Fibroblast of pulmonary artery (primary cell): ENCODE data around the gene PNKP.
"Not testable (repeated sequence)": the region's sequence is repeated elsewhere in the genome, so short reads cannot be mapped to it uniquely, and the experiment has no call there.

ENCODE experiments used
- DNase-seq: peaks from one replicate; pipeline ENCODE4 v3.0.0-alpha.2; 2010; ENCODE audit warnings: low read depth
- H3K4me3 ChIP-seq: replicated peaks from 2 replicates; pipeline ENCODE4 v1.5.1; 2011; ENCODE audit warnings: low read depth, mild to moderate bottlenecking, control low read depth, low read length, moderate library complexity
- TF ChIP-seq, protein P1 (sequence below): IDR thresholded peaks from 2 replicates; pipeline ENCODE4 v1.5.1; 2011; ENCODE audit warnings: mild to moderate bottlenecking, control low read depth, low read length, inconsistent platforms; ENCODE audit errors: missing control alignments

Gene PNKP

GRCh38 chr19:49829200-49829599 lies 38.2 kb downstream of the PNKP start:
- no peak overlapping the region for H3K4me3 ChIP-seq
- no peak for DNase-seq
- TF ChIP-seq, protein P1, sequence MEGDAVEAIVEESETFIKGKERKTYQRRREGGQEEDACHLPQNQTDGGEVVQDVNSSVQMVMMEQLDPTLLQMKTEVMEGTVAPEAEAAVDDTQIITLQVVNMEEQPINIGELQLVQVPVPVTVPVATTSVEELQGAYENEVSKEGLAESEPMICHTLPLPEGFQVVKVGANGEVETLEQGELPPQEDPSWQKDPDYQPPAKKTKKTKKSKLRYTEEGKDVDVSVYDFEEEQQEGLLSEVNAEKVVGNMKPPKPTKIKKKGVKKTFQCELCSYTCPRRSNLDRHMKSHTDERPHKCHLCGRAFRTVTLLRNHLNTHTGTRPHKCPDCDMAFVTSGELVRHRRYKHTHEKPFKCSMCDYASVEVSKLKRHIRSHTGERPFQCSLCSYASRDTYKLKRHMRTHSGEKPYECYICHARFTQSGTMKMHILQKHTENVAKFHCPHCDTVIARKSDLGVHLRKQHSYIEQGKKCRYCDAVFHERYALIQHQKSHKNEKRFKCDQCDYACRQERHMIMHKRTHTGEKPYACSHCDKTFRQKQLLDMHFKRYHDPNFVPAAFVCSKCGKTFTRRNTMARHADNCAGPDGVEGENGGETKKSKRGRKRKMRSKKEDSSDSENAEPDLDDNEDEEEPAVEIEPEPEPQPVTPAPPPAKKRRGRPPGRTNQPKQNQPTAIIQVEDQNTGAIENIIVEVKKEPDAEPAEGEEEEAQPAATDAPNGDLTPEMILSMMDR: no peak

- no peak for DNase-seq
- no peak overlapping the region for H3K4me3 ChIP-seq
- TF ChIP-seq, protein P1: no peak
Measured at GRCh38 chr19:49827034-49827433, 40.3 kb downstream of the PNKP start.

- TF ChIP-seq, protein P1: no peak
- no peak for DNase-seq
- H3K4me3 ChIP-seq: no peak overlapping the region
Measured at GRCh38 chr19:49824662-49825061, 42.7 kb downstream of the PNKP start.

DNA sequence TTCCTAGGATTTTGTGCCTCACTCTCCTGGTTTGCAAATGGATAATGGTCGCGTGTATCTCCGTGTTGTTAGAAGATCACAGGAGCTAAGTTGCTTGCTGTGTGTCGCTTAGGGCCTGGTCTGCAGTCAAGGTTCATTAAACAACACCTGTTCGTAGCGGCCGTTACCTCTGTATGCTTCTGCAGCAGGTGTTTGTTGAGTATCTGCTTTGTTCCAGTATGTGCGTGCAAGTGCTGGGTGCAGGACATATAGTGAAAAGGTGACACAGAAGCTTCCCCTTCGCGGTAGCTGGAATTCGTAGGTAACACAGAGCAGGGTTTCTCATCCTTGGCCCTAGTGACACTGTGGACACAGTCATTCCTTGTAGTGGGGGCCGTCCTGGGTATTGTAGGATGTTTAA lies 43.9 kb downstream of the PNKP start:
- TF ChIP-seq, protein P1: no peak
- DNase-seq: no peak
- H3K4me3 ChIP-seq: no peak overlapping the region

DNA sequence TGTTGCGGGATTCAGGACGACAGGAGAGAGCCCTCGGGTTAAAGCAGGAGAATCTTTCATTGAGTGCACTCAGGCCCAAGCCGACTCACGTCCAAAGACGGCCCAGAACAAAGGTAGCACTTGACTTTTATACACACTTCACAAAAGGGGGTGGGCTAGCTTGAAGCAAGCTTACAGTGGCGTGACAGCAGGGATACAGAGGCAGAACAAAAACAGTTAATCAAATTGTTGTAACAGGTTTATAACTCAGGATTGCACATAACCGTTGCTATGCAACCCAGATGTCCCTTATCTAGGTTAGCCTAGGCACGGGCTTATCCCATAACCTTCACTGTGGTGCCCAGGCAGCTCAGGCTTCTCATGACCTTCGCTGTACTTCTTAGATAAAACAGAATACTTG lies 47.3 kb downstream of the PNKP start:
- TF ChIP-seq, protein P1: no peak
- DNase-seq: peak; percentile 67
- H3K4me3 ChIP-seq: no peak overlapping the region

DNA sequence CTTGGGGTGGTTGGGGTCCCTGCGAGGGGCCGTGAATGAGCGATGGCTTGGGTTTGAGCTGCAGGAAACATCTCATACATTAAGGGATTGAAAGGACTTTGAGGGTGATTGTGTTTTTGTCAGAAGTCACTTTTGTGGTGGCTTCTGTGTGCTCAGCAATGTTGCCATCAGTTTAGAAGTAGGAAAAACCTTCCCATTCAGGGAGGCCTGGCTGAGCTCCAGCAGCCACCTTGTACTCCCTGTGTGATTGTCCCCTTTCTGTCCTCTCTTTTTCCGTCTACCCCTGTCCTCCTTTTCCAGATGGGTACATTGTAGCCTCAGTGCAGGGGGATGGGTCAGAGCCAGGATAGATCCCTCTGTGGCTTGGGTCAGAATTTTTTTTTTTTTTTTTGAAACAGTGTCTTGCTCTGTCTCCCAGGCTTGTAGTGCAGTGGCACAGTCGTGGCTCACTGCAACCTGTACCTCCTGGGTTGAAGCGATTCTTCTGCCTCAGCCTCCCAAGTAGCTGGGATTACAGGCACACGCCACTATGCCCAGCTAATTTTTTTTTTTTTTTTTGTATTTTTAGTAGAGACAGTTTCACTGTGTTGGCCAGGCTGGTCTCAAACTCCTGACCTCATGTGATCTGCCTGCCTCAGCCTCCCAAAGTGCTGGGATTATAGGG lies 47.8 kb downstream of the PNKP start:
- not testable (repeated sequence) for DNase-seq
- peak overlapping the region; percentile 99 for H3K4me3 ChIP-seq

DNA sequence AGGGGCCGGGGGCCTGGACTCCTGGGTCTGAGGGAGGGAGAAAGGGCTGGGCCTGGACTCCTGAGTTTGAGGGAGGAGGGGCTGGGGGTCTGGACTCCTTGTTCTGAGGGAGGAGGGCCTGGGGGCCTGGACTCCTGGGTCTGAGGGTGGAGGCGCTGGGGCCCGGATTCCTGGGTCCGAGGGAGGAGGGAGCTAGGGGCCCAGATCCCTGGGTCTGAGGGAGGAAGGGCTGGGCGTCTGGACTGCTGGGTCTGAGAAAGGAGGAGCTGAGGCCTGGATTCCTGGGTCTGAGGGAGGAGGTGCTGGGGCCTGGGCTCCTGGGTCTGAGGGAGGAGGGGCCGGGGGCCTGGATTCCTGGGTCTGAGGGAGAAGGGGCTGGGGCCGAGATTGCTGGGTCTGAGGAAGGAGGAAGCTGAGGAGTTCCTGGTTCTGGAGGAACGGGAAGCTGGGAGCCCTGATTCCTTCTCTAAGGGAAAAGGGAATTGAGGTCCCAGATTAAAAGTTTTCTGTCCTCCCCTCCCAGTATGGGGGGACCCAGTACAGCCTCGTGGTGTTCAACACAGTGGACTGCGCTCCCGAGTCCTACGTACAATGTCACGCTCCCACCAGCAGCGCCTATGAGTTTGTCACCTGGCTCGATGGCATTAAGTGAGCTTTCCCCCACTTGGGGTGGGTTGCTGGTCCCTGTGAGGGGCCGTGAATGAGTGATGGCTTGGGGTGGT lies 48.6 kb downstream of the PNKP start:
- DNase-seq: no peak
- TF ChIP-seq, protein P1: no peak
- H3K4me3 ChIP-seq: peak overlapping the region; percentile 99
